WTC11 (cell line): ENCODE data around the gene NFATC2. TPM values are rescaled to one million over a fixed set of nuclear protein-coding genes. Genes with fewer than 3 reads are reported as not detected.

Source experiments
- ATAC-seq: fragments of 200-7000 bp; cut with Tn5 transposase; 2 replicates; pipeline ENCODE4 v1.10.0; 2021; ENCODE audit warnings: mild to moderate bottlenecking, moderate library complexity
- CTCF ChIA-PET: fragments of 300-600 bp; sonication (Branson Sonifier 250); formaldehyde crosslinking; loops from one replicate; lab custom pipeline; 2021; ENCODE audit warnings: antibody characterized with exemption; lab: Charles Lee
- POLR2A ChIA-PET: fragments of 350-600 bp; sonication (Branson Sonifier 250); formaldehyde crosslinking; loops from one replicate; lab custom pipeline; 2021; ENCODE audit warnings: antibody characterized with exemption; lab: Charles Lee
- DNase-seq: peaks from one replicate; pipeline ENCODE4 v3.0.0; 2021; ENCODE audit warnings: low spot score
- H3K27ac Mint-ChIP-seq: 2 replicates; pipeline ENCODE4 v1.8.0; 2021; ENCODE audit warnings: mixed read lengths
- H3K27me3 Mint-ChIP-seq: 2 replicates; pipeline ENCODE4 v1.8.0; 2021; ENCODE audit warnings: low read depth, mild to moderate bottlenecking, moderate library complexity, mixed read lengths
- H3K36me3 Mint-ChIP-seq: 2 replicates; pipeline ENCODE4 v1.8.0; 2021; ENCODE audit warnings: mixed read lengths
- H3K4me1 Mint-ChIP-seq: 2 replicates; pipeline ENCODE4 v1.8.0; 2022; ENCODE audit warnings: mixed read lengths
- H3K4me3 Mint-ChIP-seq: 2 replicates; pipeline ENCODE4 v1.8.0; 2021; ENCODE audit warnings: mild to moderate bottlenecking, moderate library complexity, mixed read lengths
- H3K9me3 Mint-ChIP-seq: 2 replicates; pipeline ENCODE4 v1.8.0; 2021; ENCODE audit warnings: mixed read lengths
- AR ChIP-seq: fragments of 250-450 bp; sonication (Bioruptor Pico); IDR thresholded peaks from 2 replicates; pipeline ENCODE4 v1.9.0; 2021; ENCODE audit warnings: mild to moderate bottlenecking
- ATF2 ChIP-seq: sonication (generic); formaldehyde crosslinking; IDR thresholded peaks from 2 replicates; pipeline ENCODE4 v1.8.1; 2022; ENCODE audit warnings: low read depth, missing genetic modification reagents, borderline replicate concordance
- ATF3 ChIP-seq: sonication (generic); formaldehyde crosslinking; conservative IDR thresholded peaks from 2 replicates; pipeline ENCODE4 v1.8.1; 2022; ENCODE audit warnings: mild to moderate bottlenecking, missing genetic modification reagents
- CREM ChIP-seq: sonication (generic); formaldehyde crosslinking; IDR thresholded peaks from 2 replicates; pipeline ENCODE4 v1.8.1; 2022; ENCODE audit warnings: mild to moderate bottlenecking, missing genetic modification reagents, moderate library complexity
- ERG ChIP-seq: fragments of 250-450 bp; sonication (Bioruptor Pico); IDR thresholded peaks from 2 replicates; pipeline ENCODE4 v1.8.0; 2021; ENCODE audit warnings: mild to moderate bottlenecking
- GABPB1 ChIP-seq: sonication (generic); formaldehyde crosslinking; IDR thresholded peaks from 2 replicates; pipeline ENCODE4 v1.8.1; 2023; ENCODE audit warnings: mild to moderate bottlenecking, missing genetic modification reagents
- GRHL2 ChIP-seq: fragments of 250-450 bp; sonication (Bioruptor Pico); IDR thresholded peaks from 2 replicates; pipeline ENCODE4 v1.8.0; 2022; ENCODE audit warnings: mild to moderate bottlenecking, moderate library complexity; ENCODE audit not compliant: insufficient replicate concordance, severe bottlenecking
- IRF1 ChIP-seq: sonication (generic); formaldehyde crosslinking; IDR thresholded peaks from 2 replicates; pipeline ENCODE4 v1.8.0; 2023; ENCODE audit warnings: missing genetic modification reagents
- IRF2 ChIP-seq: sonication (generic); formaldehyde crosslinking; IDR thresholded peaks from 2 replicates; pipeline ENCODE4 v1.8.0; 2022; ENCODE audit warnings: low read depth, missing genetic modification reagents, borderline replicate concordance
- ZBTB43 ChIP-seq: sonication (generic); formaldehyde crosslinking; IDR thresholded peaks from 2 replicates; pipeline ENCODE4 v1.8.1; 2023; ENCODE audit warnings: mild to moderate bottlenecking, missing genetic modification reagents
- ZNF138 ChIP-seq: sonication (generic); formaldehyde crosslinking; conservative IDR thresholded peaks from 2 replicates; pipeline ENCODE4 v1.8.1; 2022; ENCODE audit warnings: mild to moderate bottlenecking, moderate library complexity, missing genetic modification reagents
- ZNF416 ChIP-seq: fragments of 250-450 bp; sonication (Bioruptor Pico); IDR thresholded peaks from 2 replicates; pipeline ENCODE4 v1.9.0; 2021; ENCODE audit warnings: mild to moderate bottlenecking, inconsistent platforms
- total RNA-seq: library from RNA; stranded (reverse); gene quantifications from 3 replicates; pipeline ENCODE4 v1.2.3, GENCODE V29; 2021

Gene NFATC2
- total RNA-seq, 1 experiment from 2014 or later: 1.7 TPM

- no peak for TF ChIP-seq ATF2
Measured at GRCh38 chr20:51500311-51500710, 42.2 kb downstream of the NFATC2 start (continued).

GRCh38 chr20:51498765-51499540, 43.6 kb downstream of the NFATC2 start:
- peaks cover 8% of the 10 kb centered on the region for H3K4me1 Mint-ChIP-seq
- DNase-seq: no peak
- CTCF ChIA-PET: no interaction called here

More at GRCh38 chr20:51498765-51499540, 43.6 kb downstream of the NFATC2 start:
- peaks cover 3% of the 10 kb centered on the region; the same call in 1 of the 2 replicates for H3K9me3 Mint-ChIP-seq
- no peaks in the 10 kb centered on the region for H3K36me3 Mint-ChIP-seq
- no peak for ATAC-seq
- POLR2A ChIA-PET: no interaction called here
- H3K27ac Mint-ChIP-seq: no peak overlapping the region
- no peak overlapping the region for H3K4me3 Mint-ChIP-seq
- TF ChIP-seq IRF1 (no peak), CREM (no peak), ERG (CRISPR knock-in tag) (no peak), ATF3 (CRISPR knock-in tag) (no peak), ZBTB43 (CRISPR knock-in tag) (no peak), ZNF416 (CRISPR knock-in tag) (no peak), GABPB1 (CRISPR knock-in tag) (no peak), AR (CRISPR knock-in tag) (no peak), ZNF138 (CRISPR knock-in tag) (no peak), IRF2 (no peak), GRHL2 (CRISPR knock-in tag) (no peak)
- no peaks in the 10 kb centered on the region for H3K27me3 Mint-ChIP-seq
